SW 1271 (cell line): ENCODE measurements around the gene TBC1D2B.

Experiments
- DNase-seq, 2 experiments: peaks; one replicate each; lab custom pipeline; 2025; lab: John Stamatoyannopoulos, UW

The TBC1D2B gene

DNA sequence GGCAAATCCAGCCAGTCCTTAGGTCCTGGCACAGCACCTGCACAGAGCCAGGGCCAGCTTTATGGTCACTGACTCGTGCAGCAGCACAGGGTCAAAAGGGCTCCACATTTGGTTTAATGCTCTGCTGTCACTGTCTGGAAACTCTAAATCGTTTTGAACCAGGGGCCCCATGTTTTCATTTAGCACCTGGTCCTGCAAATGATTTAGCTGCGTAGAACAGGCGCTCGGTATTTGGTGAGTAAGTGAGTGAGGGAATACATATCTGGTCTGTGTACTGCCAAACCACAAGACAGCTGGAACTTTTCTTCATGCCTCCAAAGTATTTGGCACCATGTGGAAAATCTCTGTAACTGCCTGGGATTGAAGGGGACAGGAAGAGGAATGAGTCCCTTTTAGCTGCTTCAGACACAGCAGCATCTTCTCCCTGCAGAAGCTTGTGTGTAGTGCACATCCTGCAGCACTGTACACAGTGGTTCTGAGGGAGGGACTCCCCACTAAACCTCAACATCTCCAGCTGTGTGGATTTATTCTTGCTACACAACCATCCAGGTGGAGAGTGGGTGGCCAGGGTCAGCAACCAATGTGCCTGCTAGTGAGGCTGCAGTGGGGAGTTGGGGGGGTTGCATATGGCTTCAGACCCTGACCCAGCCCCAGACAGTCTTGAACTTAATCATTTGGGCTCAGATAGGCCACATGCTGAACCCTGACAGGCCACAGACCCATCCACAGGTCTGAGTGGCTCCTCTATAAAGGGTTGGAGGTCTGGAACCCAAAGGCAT, 15.9 kb upstream of the TBC1D2B start:
- DNase-seq, result no peak

- no peak for DNase-seq
These were observed 14.9 kb upstream of the TBC1D2B start, which contains the start of gene SH2D7 for GRCh38 chr15:78092261-78093041. Gene SH2D7, plus strand, starts transcription at chr15:78092561. Its CDS starts 24 bp downstream, at chr15:78092585.

GRCh38 chr15:78090422-78091063, 13.0 kb upstream of the TBC1D2B start:
- DNase-seq, result no peak

DNA sequence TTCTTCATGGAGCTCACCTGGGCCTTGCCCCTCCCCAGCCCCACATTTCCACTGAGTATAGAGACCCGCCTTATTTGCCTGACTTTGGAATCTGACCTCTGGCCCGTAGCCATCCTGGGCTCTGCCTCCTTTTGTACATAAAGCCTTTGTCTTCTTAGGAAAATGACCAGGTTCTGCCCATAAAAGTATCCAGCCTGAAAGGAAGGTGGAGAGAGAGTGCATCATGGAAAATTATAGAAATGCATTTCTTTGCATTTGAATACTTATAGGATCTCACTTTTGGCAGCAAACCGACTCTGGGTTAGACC, 11.2 kb upstream of the TBC1D2B start:
- DNase-seq, result no peak

- DNase-seq, result no peak
These were observed 10.7 kb upstream of the TBC1D2B start for GRCh38 chr15:78087951-78088772.

GRCh38 chr15:78085928-78086327, 8.4 kb upstream of the TBC1D2B start:
- no peak for DNase-seq

- DNase-seq, result no peak
These were observed 6.9 kb upstream of the TBC1D2B start for GRCh38 chr15:78084449-78084750.

DNA sequence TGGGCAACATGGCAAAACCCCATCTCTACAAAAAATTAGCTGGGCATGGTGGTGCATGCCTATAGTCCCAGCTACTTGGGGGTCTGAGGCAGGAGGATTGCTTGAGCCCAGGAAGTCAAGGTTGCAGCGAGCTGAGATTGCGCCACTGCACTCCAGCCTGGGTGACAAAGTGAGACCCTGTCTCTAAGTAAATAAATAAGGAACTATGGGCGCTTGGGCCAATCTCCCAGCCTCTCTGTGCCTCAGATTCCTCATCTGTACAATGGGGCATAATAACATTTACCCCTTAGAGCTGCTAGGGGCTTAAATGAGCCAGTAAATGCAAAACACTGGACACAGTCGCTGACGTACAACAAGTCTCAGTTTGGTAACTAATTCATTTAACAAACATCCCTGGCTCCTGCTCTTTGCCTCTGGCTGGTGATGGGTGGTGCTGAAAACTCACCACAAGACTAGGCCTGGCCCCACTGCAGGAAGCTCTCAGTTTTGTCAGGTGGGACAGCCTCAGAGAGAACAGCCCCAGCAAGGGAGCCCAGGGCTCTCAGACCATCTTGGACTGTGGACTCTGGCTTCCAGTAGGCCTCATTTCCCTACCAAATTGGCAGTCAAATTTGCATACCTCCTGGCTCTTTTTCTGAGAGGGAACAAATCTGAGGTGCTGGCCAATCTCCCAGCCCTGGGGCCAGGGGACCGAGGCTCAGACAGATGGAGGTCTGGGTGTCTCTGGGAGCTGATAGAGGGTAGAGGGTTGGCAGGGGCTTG, 6.4 kb upstream of the TBC1D2B start:
- DNase-seq, result no peak

- no peak for DNase-seq
These were observed 5.7 kb upstream of the TBC1D2B start for GRCh38 chr15:78083186-78083585.

DNA sequence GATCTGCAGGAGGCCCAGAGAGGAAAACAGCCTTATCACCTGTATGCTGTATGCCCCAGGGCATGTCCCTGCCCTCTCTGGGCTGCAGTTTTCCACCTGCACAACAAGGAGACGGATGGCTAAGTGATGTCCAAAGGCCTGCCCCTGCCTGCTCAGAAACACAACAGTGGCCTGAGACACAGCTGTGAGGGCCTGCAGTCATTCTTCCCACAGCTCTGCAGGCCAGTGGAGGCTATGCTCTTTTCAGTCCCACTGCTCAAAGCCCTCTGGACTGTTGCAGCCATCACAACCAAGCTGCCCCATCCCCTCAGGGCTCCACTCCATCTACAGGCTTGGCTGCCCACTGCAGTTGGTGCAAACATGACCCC, 5.2 kb upstream of the TBC1D2B start:
- no peak for DNase-seq

GRCh38 chr15:78082106-78082742, 4.7 kb upstream of the TBC1D2B start:
- no peak for DNase-seq

DNA sequence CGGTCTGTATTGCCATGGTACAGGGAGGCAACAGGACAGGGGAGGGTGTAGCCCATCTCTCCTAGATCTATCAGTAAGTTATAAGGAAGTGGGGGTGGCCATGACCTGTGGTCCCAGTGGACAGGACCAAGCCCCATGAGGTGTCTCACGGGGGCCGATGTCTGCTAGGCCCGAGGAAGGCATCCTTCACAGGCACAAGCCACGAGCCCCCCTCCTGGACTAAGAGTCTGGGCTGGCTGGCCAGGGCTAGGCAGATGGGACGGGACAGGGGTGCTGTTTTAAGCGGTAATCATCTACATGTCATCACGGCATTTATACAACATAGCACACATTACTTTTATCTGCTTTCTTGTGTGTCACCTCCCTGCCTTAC, 2.6 kb upstream of the TBC1D2B start:
- no peak for DNase-seq

GRCh38 chr15:78079298-78080087, 2.0 kb upstream of the TBC1D2B start:
- DNase-seq, result no peak

GRCh38 chr15:78077871-78078210, 330 bp upstream of the TBC1D2B start:
- DNase-seq, result no peak

GRCh38 chr15:78076231-78077052, 1.1 kb downstream of the TBC1D2B start:
- peak in 1 of 2 experiments; percentile 57 for DNase-seq

GRCh38 chr15:78075490-78076230, 1.9 kb downstream of the TBC1D2B start:
- peak; percentile 56 to 82 for DNase-seq

DNA sequence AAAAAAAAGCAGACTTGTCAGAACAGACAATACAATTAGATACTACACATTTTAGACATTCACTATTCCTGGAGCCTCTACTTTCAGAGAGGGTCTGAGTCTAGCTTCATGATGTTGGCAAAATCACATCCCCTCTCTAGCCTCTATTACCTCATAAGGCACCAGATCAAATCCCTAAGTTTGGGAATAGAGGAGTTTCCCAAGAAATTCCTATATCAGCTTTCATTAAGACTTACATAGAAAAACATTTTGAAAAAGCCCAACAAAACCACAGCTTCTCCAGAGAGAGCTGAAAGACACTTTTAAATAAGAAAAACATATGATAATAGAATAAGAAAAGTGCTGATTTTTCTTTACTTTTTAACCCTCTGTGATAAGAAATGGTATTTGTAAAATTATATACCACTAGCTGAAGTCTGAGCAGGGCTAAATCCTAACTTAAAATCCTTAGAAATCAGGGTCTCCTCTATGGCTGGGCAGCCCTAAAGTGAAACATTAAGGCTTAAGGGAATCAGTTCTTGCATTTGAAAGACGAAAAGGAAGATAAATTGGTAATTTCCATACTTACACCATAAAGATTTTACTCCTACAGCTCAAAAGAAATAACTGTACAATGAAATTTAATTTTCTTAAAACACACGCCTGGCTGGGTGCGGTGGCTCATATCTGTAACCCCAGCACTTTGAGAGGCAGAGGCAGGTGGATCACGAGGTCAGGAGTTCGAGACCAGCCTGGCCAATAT, 4.3 kb downstream of the TBC1D2B start:
- DNase-seq, result no peak
